MCF 10A (cell line): ENCODE measurements around the gene CCDC141. TPM values are rescaled to one million over a fixed set of nuclear protein-coding genes. Genes with fewer than 3 reads are reported as not detected.

Experiments used
- BruUV-seq: library from RNA; stranded (reverse); fragments of 400-500 nt; replicated peaks from 2 replicates; lab custom pipeline; 2021; lab: Mats Ljungman, UMichigan
- CTCF ChIA-PET: fragments of 300-600 bp; sonication (Branson Sonifier 250); formaldehyde crosslinking; extraction: SDS; loops from one replicate; lab custom pipeline; 2021; ENCODE audit warnings: antibody characterized with exemption, inconsistent platforms; lab: Yijun Ruan, JAX
- POLR2A ChIA-PET: fragments of 300-600, 350-650 bp; sonication (Branson Sonifier 250); formaldehyde crosslinking; extraction: SDS; loops from one replicate; lab custom pipeline; 2020; ENCODE audit warnings: antibody characterized with exemption, inconsistent platforms; lab: Yijun Ruan, JAX
- DNase-seq: peaks from one replicate; pipeline ENCODE4 v3.0.0-alpha.2; 2018; ENCODE audit not compliant: unreplicated experiment
- H3K27ac Mint-ChIP-seq: one replicate; pipeline ENCODE4 v1.8.0; 2022; ENCODE audit warnings: mild to moderate bottlenecking, low read depth, mixed read lengths; ENCODE audit not compliant: unreplicated experiment
- H3K27me3 Mint-ChIP-seq: one replicate; pipeline ENCODE4 v1.8.0; 2022; ENCODE audit warnings: mixed read lengths; ENCODE audit not compliant: insufficient read depth, unreplicated experiment
- H3K36me3 Mint-ChIP-seq: one replicate; pipeline ENCODE4 v1.8.0; 2022; ENCODE audit warnings: mild to moderate bottlenecking, moderate library complexity, mixed read lengths; ENCODE audit not compliant: insufficient read depth, unreplicated experiment
- H3K4me1 Mint-ChIP-seq: one replicate; pipeline ENCODE4 v1.8.0; 2022; ENCODE audit warnings: mixed read lengths; ENCODE audit not compliant: insufficient read depth, unreplicated experiment
- H3K4me3 Mint-ChIP-seq: one replicate; pipeline ENCODE4 v1.8.0; 2022; ENCODE audit warnings: mild to moderate bottlenecking, moderate library complexity, mixed read lengths; ENCODE audit not compliant: unreplicated experiment
- H3K9me3 Mint-ChIP-seq: one replicate; pipeline ENCODE4 v1.8.0; 2022; ENCODE audit warnings: mixed read lengths; ENCODE audit not compliant: unreplicated experiment
- intact Hi-C: fragments of 100-400 bp; cut with micrococcal nuclease; formaldehyde crosslinking; loops from 2 replicates; pipeline ENCODE4 v1.14.1; 2022
- total RNA-seq: library from RNA; stranded (reverse); gene quantifications from 2 replicates; pipeline ENCODE4 v1.2.3, GENCODE V29; 2022
- TF ChIP-seq, protein P1 (sequence below): fragments of 200-600 bp; IDR thresholded peaks from one replicate; pipeline ENCODE4 v1.8.0; 2022; ENCODE audit warnings: antibody characterized with exemption, mild to moderate bottlenecking; ENCODE audit not compliant: unreplicated experiment

Gene CCDC141
- total RNA-seq, 1 experiment from 2014 or later = not detected

DNA sequence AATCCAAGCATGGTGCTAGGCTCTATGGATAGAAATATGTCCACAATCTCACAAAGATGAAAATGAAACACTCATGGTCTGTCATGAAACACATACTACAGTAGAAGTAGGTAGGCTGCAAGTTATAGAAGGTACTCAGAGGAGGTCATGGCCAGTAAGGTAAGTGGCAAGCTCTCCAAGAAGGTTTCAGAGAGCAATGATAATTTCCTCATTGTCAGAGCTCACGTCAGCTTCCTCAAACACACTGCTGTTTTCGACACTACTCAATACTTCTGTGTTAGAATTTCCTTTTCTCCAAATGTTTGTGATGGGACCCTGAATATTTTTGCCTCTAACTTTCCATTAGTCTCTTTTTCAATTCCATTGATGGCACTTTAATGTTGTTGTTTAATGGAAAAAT lies 25.5 kb downstream of the CCDC141 start:
- no TSS peak for BruUV-seq
- no peak overlapping the region for H3K27ac Mint-ChIP-seq
- peaks cover 4% of the 10 kb centered on the region for H3K36me3 Mint-ChIP-seq
- peaks cover 11% of the 10 kb centered on the region for H3K9me3 Mint-ChIP-seq
- no peaks in the 10 kb centered on the region for H3K4me1 Mint-ChIP-seq
- H3K4me3 Mint-ChIP-seq = no peak overlapping the region
- H3K27me3 Mint-ChIP-seq = no peaks in the 10 kb centered on the region
- CTCF ChIA-PET = no interaction called here
- no peak for DNase-seq
- intact Hi-C loops = no loop called here
- TF ChIP-seq, protein P1, sequence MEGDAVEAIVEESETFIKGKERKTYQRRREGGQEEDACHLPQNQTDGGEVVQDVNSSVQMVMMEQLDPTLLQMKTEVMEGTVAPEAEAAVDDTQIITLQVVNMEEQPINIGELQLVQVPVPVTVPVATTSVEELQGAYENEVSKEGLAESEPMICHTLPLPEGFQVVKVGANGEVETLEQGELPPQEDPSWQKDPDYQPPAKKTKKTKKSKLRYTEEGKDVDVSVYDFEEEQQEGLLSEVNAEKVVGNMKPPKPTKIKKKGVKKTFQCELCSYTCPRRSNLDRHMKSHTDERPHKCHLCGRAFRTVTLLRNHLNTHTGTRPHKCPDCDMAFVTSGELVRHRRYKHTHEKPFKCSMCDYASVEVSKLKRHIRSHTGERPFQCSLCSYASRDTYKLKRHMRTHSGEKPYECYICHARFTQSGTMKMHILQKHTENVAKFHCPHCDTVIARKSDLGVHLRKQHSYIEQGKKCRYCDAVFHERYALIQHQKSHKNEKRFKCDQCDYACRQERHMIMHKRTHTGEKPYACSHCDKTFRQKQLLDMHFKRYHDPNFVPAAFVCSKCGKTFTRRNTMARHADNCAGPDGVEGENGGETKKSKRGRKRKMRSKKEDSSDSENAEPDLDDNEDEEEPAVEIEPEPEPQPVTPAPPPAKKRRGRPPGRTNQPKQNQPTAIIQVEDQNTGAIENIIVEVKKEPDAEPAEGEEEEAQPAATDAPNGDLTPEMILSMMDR = no peak
- POLR2A ChIA-PET = interaction anchor here (0.6 kb wide), 1 partner anchor 101 kb away, joined by 3 read pairs; no protein-coding TSS in a partner anchor

DNA sequence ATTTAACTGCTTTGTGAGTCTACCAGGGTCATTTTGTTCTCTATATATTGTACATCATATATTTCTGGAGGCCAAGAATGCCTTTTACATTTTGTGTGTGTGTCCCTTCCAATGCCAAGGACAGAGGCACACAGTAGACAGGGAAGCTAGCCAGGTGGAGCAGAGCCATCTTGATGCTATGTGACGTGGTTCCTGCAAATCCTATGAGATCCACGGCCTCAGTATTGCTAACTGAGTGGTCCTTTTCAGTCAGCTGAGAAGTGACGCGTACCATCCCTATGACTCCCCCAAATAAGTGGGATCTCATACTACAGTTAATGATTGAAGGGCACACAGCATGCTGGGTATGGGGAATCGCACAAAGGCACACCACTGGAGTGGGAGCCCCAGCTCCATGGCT lies 27.3 kb downstream of the CCDC141 start:
- Mint-ChIP-seq H3K27ac (no peak overlapping the region), H3K4me3 (no peak overlapping the region), H3K4me1 (no peaks in the 10 kb centered on the region), H3K27me3 (no peaks in the 10 kb centered on the region), H3K36me3 (peaks cover 4% of the 10 kb centered on the region), H3K9me3 (peaks cover 3% of the 10 kb centered on the region)
- TF ChIP-seq, protein P1 = no peak
- intact Hi-C loops = no loop called here
- no peak for DNase-seq
- BruUV-seq = no TSS peak
- POLR2A ChIA-PET = no interaction called here
- CTCF ChIA-PET = no interaction called here

DNA sequence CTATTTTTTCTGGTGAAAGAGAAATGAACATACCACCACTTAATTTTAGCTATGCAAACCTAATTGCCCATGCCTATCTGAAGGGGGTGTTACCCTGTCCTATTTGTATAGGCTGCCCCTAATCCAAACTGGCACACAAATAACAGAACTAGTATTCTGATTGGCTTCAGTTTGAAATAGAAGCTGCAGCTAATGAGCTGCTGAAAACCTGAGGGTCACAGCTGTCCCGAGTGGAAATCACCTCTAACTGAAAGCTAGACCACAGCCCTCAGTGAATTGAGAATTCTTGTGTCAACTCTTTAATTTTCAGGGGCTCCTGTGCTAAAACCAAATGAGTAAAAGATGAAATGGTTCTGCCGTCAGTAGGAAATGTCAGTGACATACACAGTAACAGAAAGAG lies 28.7 kb downstream of the CCDC141 start:
- Mint-ChIP-seq H3K27me3 (no peaks in the 10 kb centered on the region), H3K4me3 (no peak overlapping the region), H3K9me3 (no peaks in the 10 kb centered on the region), H3K36me3 (peaks cover 4% of the 10 kb centered on the region), H3K27ac (no peak overlapping the region), H3K4me1 (no peaks in the 10 kb centered on the region)
- no peak for DNase-seq
- TF ChIP-seq, protein P1 = no peak
- CTCF ChIA-PET = no interaction called here
- POLR2A ChIA-PET = no interaction called here
- intact Hi-C loops = no loop called here
- BruUV-seq = no TSS peak

DNA sequence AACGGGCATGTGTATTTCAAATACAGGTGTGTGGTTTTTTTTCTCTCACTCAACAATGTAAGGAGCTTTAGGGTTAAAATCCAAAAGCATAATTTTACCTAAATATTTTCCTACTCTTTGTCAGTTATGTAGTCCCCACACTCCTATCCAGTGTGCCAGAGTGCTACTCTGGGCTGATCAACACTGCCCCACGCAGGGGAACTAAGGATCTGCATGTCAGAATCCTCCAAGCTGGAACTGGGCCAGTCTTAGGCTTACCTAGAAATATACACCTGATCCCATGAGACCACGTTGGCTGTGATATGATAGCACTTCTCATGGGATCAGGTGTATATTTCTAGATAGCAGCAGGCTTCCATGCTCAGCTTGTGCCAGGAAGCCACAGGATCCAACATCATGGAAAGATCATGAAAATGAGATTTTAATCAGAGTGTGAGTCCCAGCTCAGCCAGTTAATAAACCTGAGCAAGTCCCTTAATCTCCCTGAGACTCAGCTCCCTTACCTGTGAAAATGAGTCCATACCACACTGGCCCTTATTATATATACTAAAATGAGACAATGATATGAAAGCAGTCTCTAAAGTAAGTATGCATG lies 29.7 kb downstream of the CCDC141 start:
- TF ChIP-seq, protein P1 = peak; percentile 43
- DNase-seq = peak; percentile 68
- intact Hi-C loops = no loop called here
- no TSS peak for BruUV-seq
- no peak overlapping the region for H3K27ac Mint-ChIP-seq
- ChIA-PET POLR2A (interaction anchor here (0.7 kb wide), 1 partner anchor 111 kb away, joined by 3 read pairs; no protein-coding TSS in a partner anchor), CTCF (interaction anchor here (0.6 to 1.2 kb wide), 8 partner anchors 14 to 725 kb away, joined by 3 to 4 read pairs (median 3); no protein-coding TSS in a partner anchor)
- H3K4me3 Mint-ChIP-seq = no peak overlapping the region
- H3K27me3 Mint-ChIP-seq = no peaks in the 10 kb centered on the region
- H3K4me1 Mint-ChIP-seq = no peaks in the 10 kb centered on the region
- no peaks in the 10 kb centered on the region for H3K9me3 Mint-ChIP-seq
- H3K36me3 Mint-ChIP-seq = peaks cover 2% of the 10 kb centered on the region
